GM19328 (cell line): ENCODE results near the gene EMILIN3.

Experiments used
- ATAC-seq: cut with Tn5 transposase; IDR thresholded peaks from one replicate; pipeline ENCODE4 v1.9.1; 2021; ENCODE audit warnings: mild to moderate bottlenecking, moderate library complexity; ENCODE audit not compliant: unreplicated experiment

The EMILIN3 gene

DNA sequence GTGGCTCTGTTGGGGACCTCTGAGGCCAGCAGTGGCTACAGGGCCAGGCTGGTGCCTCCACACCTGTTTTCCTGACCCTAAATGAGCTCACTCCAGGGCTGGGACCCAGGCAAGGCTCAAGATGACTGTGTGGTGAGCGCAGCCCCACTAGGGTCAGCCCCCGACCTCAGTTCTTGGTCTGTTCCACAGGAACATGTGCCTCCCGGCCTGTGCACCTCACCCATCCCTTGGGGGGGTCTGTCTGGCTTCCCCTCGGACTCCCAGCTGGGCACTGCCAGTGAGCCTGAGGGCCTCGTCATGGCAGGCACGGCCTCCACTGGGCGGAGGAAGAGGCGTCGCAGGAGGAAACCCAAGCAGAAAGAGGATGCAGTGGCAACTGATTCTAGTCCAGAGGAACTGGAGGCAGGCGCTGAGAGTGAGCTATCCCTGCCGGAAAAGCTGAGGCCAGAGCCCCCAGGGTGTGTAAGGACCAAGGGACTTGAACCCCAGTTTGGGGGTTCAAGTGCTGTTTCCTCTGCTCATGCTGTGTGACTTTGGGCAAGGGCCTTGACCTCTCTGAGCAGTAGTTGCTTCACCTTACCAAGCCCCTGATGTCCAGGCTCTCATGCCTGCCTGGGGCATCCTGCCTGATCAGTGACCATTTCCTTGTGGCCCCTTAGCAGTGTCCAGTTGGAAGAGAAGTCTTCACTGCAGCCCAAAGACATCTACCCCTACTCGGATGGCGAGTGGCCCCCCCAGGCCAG, 18.0 kb downstream of the EMILIN3 start:
- no peak for ATAC-seq

DNA sequence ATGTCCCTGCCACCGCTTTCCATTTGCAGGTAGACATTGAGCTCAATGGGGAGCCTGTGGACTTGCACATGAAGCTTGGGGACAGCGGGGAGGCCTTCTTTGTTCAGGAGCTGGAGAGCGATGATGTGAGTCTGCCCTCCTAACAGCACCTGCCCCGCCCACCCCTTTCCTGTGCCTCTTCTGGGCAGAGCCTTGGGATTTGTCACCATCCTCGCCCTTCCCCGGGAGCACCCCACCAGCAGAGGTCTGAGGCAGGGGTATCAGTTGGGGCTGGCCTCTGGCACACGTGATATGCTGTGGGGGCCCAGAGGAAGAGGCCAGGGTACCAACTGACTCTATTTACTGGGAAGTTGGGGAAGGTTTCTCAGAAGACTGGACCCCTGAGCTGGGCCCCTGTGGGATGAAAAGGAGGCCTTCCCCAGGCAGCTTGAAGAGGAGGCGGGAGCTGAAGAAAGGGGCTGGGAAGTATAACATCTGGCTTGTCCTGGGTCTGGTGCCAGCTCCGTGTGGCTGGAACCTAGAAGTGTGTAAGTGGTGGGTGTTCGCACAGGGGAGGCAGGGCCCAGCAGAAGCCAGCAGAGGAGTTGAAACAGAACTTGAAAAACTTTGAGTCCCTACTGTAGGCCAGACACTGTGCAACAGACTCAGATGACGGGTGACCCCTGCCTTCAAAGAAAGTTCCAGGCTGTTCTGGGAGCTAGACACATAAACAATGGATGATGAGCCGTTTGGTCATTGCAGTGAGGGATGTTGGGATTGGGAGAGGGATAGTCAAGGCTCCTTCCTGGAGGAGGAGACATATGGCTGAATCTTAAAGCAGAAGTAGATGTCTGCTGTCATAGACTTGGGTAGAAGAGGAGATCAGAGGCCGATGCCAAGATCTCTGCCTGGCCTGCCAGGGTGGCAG, 18.8 kb downstream of the EMILIN3 start:
- ATAC-seq = no peak

DNA sequence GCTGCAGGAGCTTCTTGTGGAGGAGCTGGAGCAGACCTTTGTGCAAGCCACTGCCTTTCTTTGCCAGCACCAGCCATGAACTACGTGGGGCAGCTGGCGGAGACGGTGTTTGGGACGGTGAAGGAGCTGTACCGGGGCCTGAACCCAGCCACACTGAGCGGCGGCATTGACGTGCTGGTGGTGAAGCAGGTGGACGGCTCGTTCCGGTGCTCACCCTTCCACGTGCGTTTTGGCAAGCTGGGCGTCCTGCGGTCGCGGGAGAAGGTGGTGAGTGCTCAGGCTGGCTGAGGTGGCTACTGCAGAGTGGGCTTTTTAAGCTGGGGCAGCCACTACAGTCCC, 20.9 kb downstream of the EMILIN3 start:
- ATAC-seq = no peak

DNA sequence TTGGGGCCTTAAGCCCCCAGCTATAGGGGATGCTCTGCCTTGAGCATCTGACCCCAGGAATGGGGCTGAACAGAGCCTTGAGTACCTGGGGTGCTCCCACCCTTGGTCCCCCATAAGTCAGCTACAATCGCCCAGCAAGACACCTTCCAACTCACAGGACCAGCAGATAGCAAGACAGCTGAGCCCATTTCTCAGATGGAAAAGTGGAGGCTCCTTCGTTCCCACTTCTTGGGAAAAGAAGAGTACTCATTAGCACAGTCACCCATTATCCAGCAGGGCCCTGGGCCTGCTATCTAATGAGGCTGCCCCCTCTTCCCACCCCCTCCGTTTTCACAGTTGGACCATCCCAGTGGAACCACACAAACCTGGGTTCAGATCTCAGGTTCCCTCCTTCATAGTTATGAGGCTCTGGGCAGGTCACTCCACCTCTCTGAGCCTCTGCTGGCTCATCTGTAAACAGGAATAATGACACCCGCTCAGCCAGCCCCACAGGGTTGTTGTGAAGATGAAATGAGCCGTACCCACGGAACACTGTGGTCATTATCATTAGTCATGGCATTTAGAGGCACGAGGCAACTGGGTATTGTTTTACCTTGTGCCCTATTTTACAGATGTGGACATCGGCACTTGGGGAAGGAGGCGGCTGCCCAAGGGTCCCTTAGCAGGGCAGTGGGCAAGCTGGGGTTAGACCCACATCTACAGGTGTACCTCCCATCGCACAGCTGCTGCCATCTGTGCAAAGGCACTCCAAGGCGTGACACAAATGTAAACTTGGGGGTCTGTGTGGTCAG, 21.5 kb downstream of the EMILIN3 start:
- no peak for ATAC-seq

DNA sequence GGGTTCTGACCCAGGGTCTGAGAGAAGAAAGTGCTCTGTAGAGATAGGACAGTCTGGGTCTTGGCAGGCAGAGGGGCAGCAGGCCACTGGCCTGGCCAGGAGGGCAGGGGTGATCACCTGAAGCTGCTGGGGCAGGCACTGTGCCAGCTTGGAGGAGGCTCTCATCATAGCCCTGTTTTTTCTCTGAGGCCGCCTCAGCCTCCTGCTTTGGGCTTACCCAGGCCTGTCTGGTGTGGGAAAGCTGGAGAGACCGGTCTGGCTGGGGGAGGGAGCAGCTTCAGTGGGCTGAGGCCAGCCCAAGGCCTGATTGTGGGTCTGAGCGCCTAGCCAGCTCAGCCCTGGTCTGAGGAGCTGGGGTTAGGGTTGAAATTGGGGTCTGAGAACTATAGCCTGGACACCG, 22.1 kb downstream of the EMILIN3 start:
- ATAC-seq = no peak

DNA sequence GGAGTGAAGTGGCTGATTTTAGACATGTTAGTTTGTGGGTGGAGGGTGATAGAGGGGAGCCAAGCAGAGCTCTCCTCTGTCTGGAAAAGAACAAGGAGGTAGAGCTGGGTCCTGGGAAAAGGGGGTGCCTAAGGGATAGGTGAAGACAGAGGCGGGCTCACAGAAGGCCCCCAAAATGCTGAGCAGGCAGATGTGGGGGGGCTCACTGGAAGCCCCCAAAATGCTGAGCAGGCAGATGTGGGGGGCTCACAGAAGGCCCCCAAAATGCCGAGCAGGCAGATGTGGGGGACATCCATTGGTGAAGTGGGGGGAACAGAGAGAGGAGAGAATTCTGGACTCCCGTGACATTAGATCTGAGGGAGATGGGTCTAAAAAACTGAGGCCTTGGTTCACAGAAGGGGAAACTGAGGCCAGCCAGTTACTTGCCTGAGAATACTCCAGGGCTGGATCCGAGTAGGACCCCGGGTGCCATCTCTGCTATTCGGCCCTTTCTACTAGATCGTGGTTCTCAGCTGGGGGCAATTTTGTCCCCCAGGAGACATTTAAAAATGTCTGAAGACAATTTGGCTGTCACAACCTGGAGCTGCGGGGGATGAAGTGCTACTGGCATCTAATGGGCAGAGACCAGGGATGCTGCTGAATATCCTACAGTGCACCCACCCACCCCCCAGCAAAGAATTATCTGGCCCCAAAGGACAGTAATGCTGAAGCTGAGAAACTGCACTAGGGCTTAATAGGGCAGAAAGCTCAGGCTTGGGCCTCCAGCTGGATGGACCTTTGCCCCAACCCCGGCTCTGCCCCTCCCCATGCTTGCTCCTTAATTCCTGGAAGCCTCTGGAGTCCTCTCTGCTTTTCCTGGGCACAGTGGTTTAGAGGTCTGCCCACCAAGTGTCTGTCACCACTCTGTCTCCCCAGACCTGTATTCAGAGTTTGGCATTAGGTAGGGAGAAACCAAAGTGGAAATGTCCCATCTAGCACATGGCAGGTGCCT, 23.8 kb downstream of the EMILIN3 start:
- ATAC-seq = no peak

DNA sequence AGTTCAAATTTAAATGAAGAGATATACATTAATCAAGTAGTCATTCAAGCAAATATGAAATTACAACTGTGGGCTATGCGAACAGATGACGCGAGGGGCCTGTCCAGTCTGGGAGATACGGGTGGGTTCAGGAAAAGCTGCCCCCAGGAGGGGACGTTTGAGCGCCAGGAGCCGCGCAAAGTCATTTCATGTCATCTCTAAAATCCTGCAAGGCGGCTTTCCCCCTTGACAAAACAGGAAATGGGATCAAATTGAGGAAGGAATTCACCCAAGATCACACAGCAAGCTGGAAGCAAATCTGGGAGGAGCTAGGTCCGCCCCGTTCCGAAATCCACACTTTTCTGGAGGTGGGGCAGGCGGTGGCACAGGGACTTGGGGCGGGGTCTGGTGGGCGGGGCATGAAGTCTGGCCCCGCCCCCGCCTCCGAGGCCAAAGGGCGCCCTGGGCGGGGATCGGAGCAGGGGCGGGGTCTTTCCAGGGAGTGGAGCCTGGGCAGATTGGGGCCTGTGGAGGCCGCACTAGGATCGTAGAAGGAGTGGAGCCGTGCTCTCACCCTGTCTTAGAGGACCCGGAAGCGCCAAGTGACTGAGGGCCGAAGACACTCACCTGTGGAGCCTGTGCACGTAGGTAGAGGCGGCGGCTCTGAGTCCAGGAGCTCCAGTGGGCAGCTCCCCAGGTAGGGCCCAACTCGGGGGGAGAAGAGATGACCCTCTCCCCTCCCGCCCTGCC, 26.1 kb downstream of the EMILIN3 start, which contains the start of gene LPIN3:
Gene LPIN3, plus strand, starts transcription at position 495 of the 729 bp plus-strand sequence. CDS start 4,983 bp downstream, outside the sequence.
- ATAC-seq = no peak

DNA sequence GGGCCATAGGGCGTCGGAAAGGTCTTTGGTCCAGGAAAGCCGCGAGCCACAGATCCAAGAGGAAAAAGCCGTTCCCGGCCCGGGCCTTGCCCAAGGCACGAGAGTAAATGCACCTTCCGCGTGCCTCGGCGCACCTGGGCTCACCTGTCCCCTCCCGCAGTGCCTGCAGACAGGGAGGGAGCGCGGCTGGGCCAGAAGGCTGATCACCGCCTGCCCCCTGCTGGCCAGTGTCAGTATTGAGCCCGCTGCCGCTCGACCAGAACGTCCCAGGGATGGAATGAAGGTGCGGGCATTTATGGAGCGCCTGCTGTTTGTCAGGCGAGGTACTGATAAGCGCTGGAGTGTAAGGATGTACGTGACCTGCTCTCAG, 26.7 kb downstream of the EMILIN3 start:
- no peak for ATAC-seq

DNA sequence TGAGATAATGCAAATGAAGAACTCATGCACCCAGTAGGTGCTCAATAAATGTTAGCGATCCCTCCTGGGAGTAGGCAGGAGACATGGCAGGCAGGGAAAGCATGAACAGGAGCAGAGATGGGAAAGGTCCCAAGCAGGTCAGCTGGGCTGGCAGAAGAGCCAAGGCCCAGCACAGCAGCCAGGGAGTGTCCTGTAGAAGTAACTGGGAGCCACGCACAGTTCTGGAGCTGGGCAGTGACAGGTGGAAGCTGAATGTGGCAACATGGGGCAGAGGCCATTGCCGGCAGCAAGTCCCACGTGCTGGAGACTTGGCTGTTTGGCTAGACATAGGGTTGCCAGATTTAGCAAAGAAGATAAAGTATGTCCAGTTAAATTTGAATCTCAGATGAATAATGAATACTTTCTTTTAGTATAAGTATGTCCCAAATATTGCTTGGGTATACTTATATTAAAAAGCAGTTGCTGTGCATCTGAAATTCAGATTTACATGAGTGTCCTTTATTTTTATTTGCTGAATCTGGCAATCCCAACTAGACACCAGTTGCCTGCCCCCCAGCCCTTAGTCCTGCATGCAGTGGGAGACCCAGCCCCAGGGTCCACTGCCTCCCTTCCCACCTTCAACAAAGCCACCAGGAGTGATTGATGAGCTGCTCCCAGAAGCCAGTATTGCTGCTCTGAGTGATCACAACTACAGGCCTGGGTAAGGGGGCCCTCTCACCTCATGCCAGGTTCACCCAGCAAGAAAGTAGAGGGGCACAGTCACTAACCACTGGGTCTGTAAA, 29.7 kb downstream of the EMILIN3 start:
- ATAC-seq = no peak

DNA sequence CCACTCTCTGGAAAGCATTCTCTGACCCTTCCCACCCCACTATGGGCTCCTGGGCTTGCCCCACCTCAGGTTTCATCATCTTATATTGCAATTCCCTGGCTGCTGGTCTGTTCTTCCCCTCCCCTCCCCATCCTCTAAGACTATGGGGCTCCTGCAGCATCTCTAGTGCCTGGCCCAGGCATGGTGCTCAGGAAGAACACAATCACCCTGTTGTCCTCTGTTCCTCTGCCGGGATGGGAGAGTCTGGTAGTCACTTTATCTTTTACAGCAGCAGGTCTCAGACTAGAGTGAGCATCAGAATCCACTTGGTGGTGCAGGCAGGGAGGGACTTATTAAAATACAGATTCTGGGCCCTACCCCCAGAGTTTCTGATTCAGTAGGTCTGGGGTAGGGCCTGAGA, 31.0 kb downstream of the EMILIN3 start:
- ATAC-seq = no peak

DNA sequence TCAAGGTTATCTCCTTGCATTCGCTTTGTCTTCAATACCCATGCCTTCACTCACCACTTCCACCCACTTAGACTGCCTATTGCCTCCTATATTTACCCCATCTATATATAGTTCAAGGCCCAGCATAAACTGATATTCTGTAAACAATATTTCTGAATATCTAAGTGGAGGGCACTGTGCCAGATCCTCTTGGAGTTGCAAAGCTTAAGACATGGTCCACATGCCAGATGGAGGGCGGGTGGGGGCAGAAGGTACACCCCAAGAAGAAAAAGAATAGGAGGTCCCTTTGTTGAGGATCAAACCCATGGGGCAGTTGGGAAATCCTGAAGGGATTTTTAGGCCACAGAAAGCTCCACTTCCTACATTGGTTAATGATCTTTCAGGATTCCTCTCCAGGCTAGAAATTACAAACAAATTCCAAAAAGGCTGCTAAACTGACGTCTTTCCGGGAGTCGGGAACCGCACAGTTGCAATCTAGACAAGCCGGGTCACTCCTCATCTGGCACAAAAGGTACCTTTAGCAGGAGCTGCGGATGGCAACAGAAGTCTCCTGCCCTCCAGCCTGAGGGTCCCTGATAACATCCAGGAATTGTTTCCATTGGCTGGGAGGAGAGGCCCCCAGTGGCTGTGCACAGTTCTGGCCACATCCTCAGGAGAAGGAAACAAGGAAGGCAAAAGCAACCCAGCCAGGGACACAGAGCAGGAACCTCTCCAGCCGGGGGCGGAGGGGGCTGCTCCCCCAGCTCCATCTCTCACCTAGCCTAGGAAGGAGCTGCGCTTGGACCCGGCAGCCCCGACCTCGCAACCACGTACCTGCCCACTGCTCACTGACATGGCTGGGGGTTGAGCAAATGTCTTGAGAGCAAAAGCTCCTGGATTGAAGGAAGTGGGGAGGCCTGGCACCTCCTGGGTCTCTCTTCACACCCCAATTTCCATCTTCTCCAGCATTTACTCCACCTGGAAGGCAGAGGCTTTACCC, 31.9 kb downstream of the EMILIN3 start:
- no peak for ATAC-seq

DNA sequence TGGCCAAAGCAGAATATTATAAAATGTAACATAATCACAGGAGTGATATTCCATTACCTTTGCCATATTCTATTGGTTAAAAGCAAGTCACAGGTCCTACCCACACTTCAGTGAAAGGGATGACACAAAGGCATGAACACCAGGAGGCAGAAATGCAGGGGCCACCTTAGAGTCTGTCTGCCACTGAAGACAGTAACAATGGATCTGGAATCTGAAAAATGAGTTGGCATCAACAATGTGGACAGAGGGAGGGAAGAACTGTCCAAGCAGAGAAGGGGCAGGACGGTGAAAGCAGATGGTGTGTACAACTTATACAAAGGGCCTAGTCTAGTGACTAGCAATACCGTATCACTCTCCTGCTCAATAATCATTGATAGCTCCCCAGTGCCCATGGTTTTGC, 32.6 kb downstream of the EMILIN3 start:
- ATAC-seq = no peak

DNA sequence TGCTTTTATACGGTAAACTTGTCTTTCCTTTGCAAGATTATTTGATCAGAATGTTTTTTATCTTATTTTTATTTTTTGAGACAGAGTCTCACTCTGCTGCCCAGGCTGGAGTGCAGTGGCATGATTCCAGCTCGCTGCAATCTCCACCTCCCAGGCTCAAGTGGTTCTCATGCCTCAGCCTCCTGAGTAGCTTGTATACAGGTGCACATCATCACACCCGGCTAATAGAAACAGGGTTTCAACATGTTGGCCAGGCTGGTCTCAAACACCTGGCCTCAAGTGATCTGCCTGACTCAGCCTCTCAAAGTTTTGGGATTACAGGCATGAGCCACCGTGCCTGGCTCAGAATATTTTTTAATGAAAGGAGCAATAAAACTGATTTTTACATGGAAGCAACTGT, 34.9 kb downstream of the EMILIN3 start:
- no peak for ATAC-seq

DNA sequence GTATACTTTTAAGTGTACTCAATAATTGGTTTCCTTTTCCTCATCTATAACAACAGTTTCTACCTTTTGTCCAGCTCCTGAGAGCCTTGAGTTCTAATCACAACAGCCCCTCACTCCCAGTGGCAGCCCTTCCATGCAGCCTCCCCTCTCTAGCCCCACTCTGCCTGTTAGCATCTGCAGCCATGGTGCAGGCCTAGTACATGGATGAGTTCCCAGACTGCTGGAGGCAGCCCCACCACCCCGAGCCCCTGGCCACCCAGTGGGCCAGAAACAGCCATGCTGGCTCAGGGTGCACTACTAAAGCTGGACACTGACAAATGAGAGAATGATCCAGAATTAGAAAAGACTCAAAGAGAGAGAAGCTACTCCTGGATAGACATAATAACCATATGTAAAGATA, 35.7 kb downstream of the EMILIN3 start:
- ATAC-seq = no peak

DNA sequence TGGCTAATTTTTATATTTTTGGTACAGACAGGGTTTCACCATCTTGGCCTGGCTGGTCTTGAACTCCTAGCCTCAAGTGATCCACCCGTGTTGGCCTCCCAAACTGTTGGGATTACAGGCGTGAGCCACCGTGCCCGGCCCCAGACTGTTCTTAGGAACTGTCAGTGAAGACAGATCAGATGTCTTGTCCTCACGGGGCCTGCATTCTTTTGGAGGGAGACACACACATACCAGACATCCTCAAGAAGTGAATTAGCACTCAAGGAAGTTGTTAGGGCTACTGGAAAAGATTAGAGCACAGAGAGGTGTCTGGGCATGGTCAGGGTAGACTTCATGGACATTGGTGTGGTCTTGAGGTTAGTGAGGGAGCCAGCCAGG, 36.3 kb downstream of the EMILIN3 start:
- ATAC-seq = no peak

DNA sequence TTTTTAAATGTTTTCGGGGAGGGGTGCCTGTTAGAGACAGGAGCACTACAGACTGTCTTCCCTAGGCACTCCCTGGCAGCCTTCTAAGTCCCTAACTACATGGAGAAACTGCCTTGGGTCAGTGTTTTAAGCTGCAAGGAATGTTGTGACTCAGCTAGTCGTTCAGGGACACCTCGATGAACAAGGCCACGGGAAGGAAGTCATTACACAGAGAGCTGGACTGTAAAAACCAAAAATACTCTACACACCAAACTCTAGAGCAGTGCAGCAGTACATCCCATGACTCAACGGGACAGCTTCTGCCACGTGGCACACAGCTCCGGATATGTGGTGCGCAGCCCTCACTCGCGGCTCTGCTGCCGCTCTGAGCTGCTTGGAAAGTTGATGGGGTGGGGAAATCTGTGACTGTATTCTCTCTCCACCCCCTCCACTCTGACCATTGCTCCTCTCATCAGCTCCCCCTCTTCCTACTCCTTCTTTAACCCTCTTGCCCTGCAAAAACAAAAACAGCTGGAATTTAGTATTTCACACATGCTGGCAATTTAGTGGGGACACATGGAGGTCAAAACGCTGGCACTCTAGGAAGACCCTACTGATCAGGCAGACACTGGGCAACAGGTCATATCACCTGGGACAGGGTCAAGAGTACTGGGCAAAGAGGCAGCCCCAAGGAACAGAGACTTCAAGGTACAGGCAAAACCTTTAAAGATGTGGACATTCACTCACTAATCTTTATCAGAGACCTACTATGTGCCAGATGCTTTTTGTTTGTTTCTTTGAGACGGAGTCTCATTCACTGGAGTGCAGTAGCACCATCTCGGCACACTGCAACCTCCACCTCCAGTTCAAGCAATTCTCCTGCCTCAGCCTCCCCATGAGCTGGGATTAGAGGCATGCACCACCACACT, 36.9 kb downstream of the EMILIN3 start:
- no peak for ATAC-seq

DNA sequence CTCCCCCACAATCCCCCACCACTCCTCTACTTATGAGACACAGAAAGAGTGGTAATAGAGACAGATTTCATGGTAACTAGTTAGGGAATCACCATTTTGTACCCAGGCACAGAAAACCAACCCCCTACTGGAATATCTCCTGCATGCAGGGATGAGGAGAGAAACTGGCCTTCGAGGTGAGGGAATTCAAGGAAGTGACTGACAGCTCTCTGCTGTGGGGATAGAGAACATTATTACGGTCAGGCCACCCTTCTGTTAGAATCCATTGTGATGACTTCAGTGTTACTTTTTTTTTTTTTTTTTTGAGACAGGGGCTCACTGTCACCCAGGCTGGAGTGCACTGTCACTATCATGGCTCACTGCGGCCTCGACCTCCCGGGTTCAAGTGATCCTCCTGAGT, 39.4 kb downstream of the EMILIN3 start:
- no peak for ATAC-seq
